H1 (cell line): ENCODE data around the gene SLC25A17. TPM values are rescaled to one million over a fixed set of nuclear protein-coding genes. Genes with fewer than 3 reads are reported as not detected.

ENCODE experiments used
- CTCF ChIA-PET: fragments of 300-600 bp; sonication (Branson Sonifier 250); formaldehyde crosslinking; loops from one replicate; lab custom pipeline; 2021; ENCODE audit not compliant: partially characterized antibody; lab: Charles Lee
- POLR2A ChIA-PET: fragments of 300-600 bp; sonication (Branson Sonifier 250); formaldehyde crosslinking; loops from one replicate; lab custom pipeline; 2021; ENCODE audit warnings: inconsistent platforms; ENCODE audit not compliant: partially characterized antibody; lab: Charles Lee
- DNase-seq, 2 experiments: peaks; one replicate each; pipeline versions ENCODE4 v3.0.0 to v3.0.0-alpha.2; 2010 to 2022; ENCODE audit warnings: low spot score in 2 of 2, low read depth in 1 of 2, mixed read lengths in 1 of 2
- FAIRE-seq: peaks from 2 replicates; lab custom pipeline; 2011; peaks lifted over from hg19 to GRCh38; lab: Jason Lieb, UNC
- H2AFZ ChIP-seq: 2 replicates; pipeline ENCODE4 v1.8.1; 2012; ENCODE audit warnings: low read length, inconsistent platforms
- H2AK5ac ChIP-seq: 2 replicates; pipeline ENCODE4 v1.6.1; 2013; ENCODE audit warnings: low read depth, low read length
- H2BK120ac ChIP-seq: replicated peaks from 2 replicates; pipeline ENCODE3; 2013; ENCODE audit warnings: low read depth, low read length, inconsistent platforms
- H2BK12ac ChIP-seq: 2 replicates; pipeline ENCODE4 v1.6.1; 2013; ENCODE audit warnings: low read depth, low read length
- H2BK15ac ChIP-seq: 2 replicates; pipeline ENCODE4 v1.6.1; 2013; ENCODE audit warnings: low read length
- H2BK20ac ChIP-seq: 2 replicates; pipeline ENCODE4 v1.6.1; 2013; ENCODE audit warnings: low read length
- H2BK5ac ChIP-seq: 2 replicates; pipeline ENCODE4 v1.6.1; 2013; ENCODE audit warnings: low read depth, low read length
- H3K14ac ChIP-seq: 2 replicates; pipeline ENCODE4 v1.6.1; 2013; ENCODE audit warnings: inconsistent platforms; ENCODE audit not compliant: insufficient read length
- H3K18ac ChIP-seq: 2 replicates; pipeline ENCODE4 v1.6.1; 2013; ENCODE audit warnings: low read length; ENCODE audit errors: extremely low read depth
- H3K23ac ChIP-seq: 2 replicates; pipeline ENCODE4 v1.6.1; 2013; ENCODE audit warnings: inconsistent platforms; ENCODE audit not compliant: insufficient read length
- H3K23me2 ChIP-seq: 2 replicates; pipeline ENCODE4 v1.6.1; 2013; ENCODE audit warnings: low read depth, low read length
- H3K27ac ChIP-seq: 2 replicates; pipeline ENCODE4 v1.6.1; 2011; ENCODE audit warnings: low read depth, low read length, inconsistent platforms
- H3K27me3 ChIP-seq, 4 experiments: replicated peaks in 1 of 4; 1 replicate in 1 of 4; 2 replicates in 3 of 4; pipeline versions ENCODE4 v1.6.1 to v1.8.1; 2011 to 2013; ENCODE audit warnings: low read length in 3 of 4, mild to moderate bottlenecking in 3 of 4, inconsistent platforms in 2 of 4, mixed read lengths in 2 of 4, moderate library complexity in 1 of 4; ENCODE audit not compliant: control insufficient read depth in 3 of 4, insufficient read depth in 3 of 4; ENCODE audit errors: extremely low read depth in 1 of 4
- H3K36me3 ChIP-seq, 4 experiments: 2 replicates each; pipeline versions ENCODE4 v1.6.1 to v1.8.1; 2011 to 2013; ENCODE audit warnings: mild to moderate bottlenecking in 4 of 4, low read length in 3 of 4, moderate library complexity in 2 of 4, control low read depth in 1 of 4, inconsistent platforms in 1 of 4; ENCODE audit not compliant: insufficient read depth in 4 of 4, control insufficient read depth in 2 of 4
- H3K4ac ChIP-seq: replicated peaks from 2 replicates; pipeline ENCODE3; 2013; ENCODE audit warnings: low read length, low read depth, mixed read lengths, inconsistent platforms; ENCODE audit not compliant: insufficient read length
- H3K4me1 ChIP-seq, 4 experiments: replicated peaks in 1 of 4; 1 replicate in 1 of 4; 2 replicates in 3 of 4; pipeline versions ENCODE4 v1.6.1 to v1.8.1; 2011 to 2013; ENCODE audit warnings: low read length in 3 of 4, inconsistent platforms in 2 of 4, mixed read lengths in 1 of 4; ENCODE audit not compliant: insufficient read depth in 4 of 4, control insufficient read depth in 3 of 4
- H3K4me2 ChIP-seq, 2 experiments: 2 replicates each; pipeline versions ENCODE4 v1.6.1 to v1.8.1; 2011 to 2013; ENCODE audit warnings: low read depth in 2 of 2, low read length in 2 of 2, control low read depth in 1 of 2, inconsistent platforms in 1 of 2, mild to moderate bottlenecking in 1 of 2; ENCODE audit not compliant: insufficient read depth in 1 of 2
- H3K4me3 ChIP-seq, 4 experiments: fragments of 200-600, 300-600 bp in 1 of 4; sonication (generic), shearing (Covaris generic), sonication (Bioruptor Twin) in 1 of 4; 2 replicates each; pipeline versions ENCODE4 v1.5.1 to v1.8.1; 2011 to 2016; ENCODE audit warnings: low read length in 4 of 4, low read depth in 3 of 4, control low read depth in 2 of 4, inconsistent platforms in 2 of 4, mild to moderate bottlenecking in 2 of 4, mixed read lengths in 1 of 4, moderate library complexity in 1 of 4; ENCODE audit not compliant: insufficient read depth in 2 of 4; ENCODE audit errors: extremely low read depth in 1 of 4
- H3K56ac ChIP-seq: replicated peaks from 2 replicates; pipeline ENCODE3; 2013; ENCODE audit warnings: low read depth, mild to moderate bottlenecking, mixed read lengths, low read length, inconsistent platforms; ENCODE audit not compliant: insufficient read length
- H3K79me1 ChIP-seq: 2 replicates; pipeline ENCODE4 v1.6.1; 2013; ENCODE audit warnings: low read depth, low read length, control low read depth
- H3K79me2 ChIP-seq, 2 experiments: 2 replicates each; pipeline versions ENCODE4 v1.6.1 to v1.8.1; 2012 to 2013; ENCODE audit warnings: low read length in 2 of 2, mild to moderate bottlenecking in 2 of 2, inconsistent platforms in 1 of 2; ENCODE audit not compliant: insufficient read depth in 2 of 2, control insufficient read depth in 1 of 2
- H3K9ac ChIP-seq, 4 experiments: replicated peaks in 1 of 4; 1 replicate in 1 of 4; 2 replicates in 3 of 4; pipeline versions ENCODE4 v1.6.1 to v1.8.1; 2011 to 2013; ENCODE audit warnings: low read depth in 3 of 4, low read length in 3 of 4, control low read depth in 2 of 4, mild to moderate bottlenecking in 2 of 4, moderate library complexity in 2 of 4, inconsistent platforms in 1 of 4; ENCODE audit errors: extremely low read depth in 1 of 4
- H3K9me3 ChIP-seq, 2 experiments: 2 replicates each; pipeline versions ENCODE4 v1.6.1 to v1.8.1; 2012 to 2013; ENCODE audit warnings: mild to moderate bottlenecking in 2 of 2, moderate library complexity in 2 of 2, control low read depth in 1 of 2, inconsistent platforms in 1 of 2, low read depth in 1 of 2, low read length in 1 of 2, mixed read lengths in 1 of 2; ENCODE audit not compliant: insufficient read depth in 2 of 2
- H4K20me1 ChIP-seq, 2 experiments: replicated peaks in 1 of 2; 2 replicates each; pipeline versions ENCODE3 to v1.8.1; 2011 to 2013; ENCODE audit warnings: inconsistent platforms in 2 of 2, low read length in 2 of 2, mild to moderate bottlenecking in 1 of 2; ENCODE audit not compliant: insufficient read depth in 2 of 2, control insufficient read depth in 1 of 2
- H4K5ac ChIP-seq: 2 replicates; pipeline ENCODE4 v1.6.1; 2013; ENCODE audit warnings: low read length, low read depth, mixed read lengths, inconsistent platforms; ENCODE audit not compliant: insufficient read length
- H4K8ac ChIP-seq: 2 replicates; pipeline ENCODE4 v1.8.0; 2013; ENCODE audit warnings: mild to moderate bottlenecking, moderate library complexity, low read length, inconsistent platforms; ENCODE audit not compliant: insufficient read depth; ENCODE audit errors: extremely low read depth
- H4K91ac ChIP-seq: replicated peaks from 2 replicates; pipeline ENCODE3; 2013; ENCODE audit warnings: low read length, mixed read lengths, inconsistent platforms; ENCODE audit not compliant: insufficient read length
- CBX5 ChIP-seq: fragments of 300-800, 300-1000 bp; sonication (generic); IDR thresholded peaks from 2 replicates; pipeline ENCODE4 v1.7.1; 2016; ENCODE audit warnings: antibody characterized with exemption, low read length, low read depth
- CHD2 ChIP-seq: IDR thresholded peaks from 2 replicates; pipeline ENCODE4 v1.6.1; 2012; ENCODE audit warnings: low read length, improper control_type of control experiment
- EZH2 ChIP-seq: fragments of 200-600 bp; sonication (generic); IDR thresholded peaks from 2 replicates; pipeline ENCODE4 v1.7.1; 2012; ENCODE audit warnings: low read depth, mild to moderate bottlenecking, moderate library complexity, low read length, inconsistent platforms; ENCODE audit not compliant: severe bottlenecking
- FOSL1 ChIP-seq: IDR thresholded peaks from 2 replicates; pipeline ENCODE4 v1.6.1; 2011; ENCODE audit warnings: mild to moderate bottlenecking, low read depth, low read length, moderate library complexity; ENCODE audit not compliant: insufficient read depth
- GABPA ChIP-seq: IDR thresholded peaks from 2 replicates; pipeline ENCODE4 v1.6.1; 2011; ENCODE audit warnings: mild to moderate bottlenecking, low read length, moderate library complexity, borderline replicate concordance; ENCODE audit not compliant: insufficient read depth
- JUND ChIP-seq: IDR thresholded peaks from 2 replicates; pipeline ENCODE4 v1.6.1; 2011; ENCODE audit warnings: mild to moderate bottlenecking, improper control_type of control experiment, low read length
- KDM4A ChIP-seq: IDR thresholded peaks from one replicate; pipeline ENCODE4 v1.7.1; 2012; ENCODE audit warnings: low read depth, mild to moderate bottlenecking, moderate library complexity, low read length, inconsistent platforms; ENCODE audit not compliant: severe bottlenecking
- NRF1 ChIP-seq: IDR thresholded peaks from 2 replicates; pipeline ENCODE4 v1.6.1; 2011; ENCODE audit warnings: mild to moderate bottlenecking, low read depth, low read length, improper control_type of control experiment
- POU5F1 ChIP-seq: IDR thresholded peaks from 2 replicates; pipeline ENCODE4 v1.6.1; 2011; ENCODE audit warnings: low read depth, mild to moderate bottlenecking, low read length, moderate library complexity
- RXRA ChIP-seq: IDR thresholded peaks from 2 replicates; pipeline ENCODE4 v1.6.1; 2011; ENCODE audit warnings: low read depth, mild to moderate bottlenecking, low read length, moderate library complexity; ENCODE audit not compliant: insufficient read depth
- YY1 ChIP-seq: IDR thresholded peaks from 2 replicates; pipeline ENCODE4 v1.6.1; 2011; ENCODE audit warnings: low read depth, mild to moderate bottlenecking, low read length
- WGBS, 2 experiments: shearing (Covaris generic) in 1 of 2; methylation state at CpG; one replicate each; pipeline versions ENCODE4 v1.1.6 to v1.1.7; 2013 to 2015; ENCODE audit warnings: low lambda C conversion rate in 2 of 2, mixed read lengths in 2 of 2, inconsistent platforms in 1 of 2, low coverage in 1 of 2, missing lambda C conversion rate in 1 of 2; ENCODE audit not compliant: insufficient replicate concordance in 2 of 2, insufficient coverage in 1 of 2, insufficient read length in 1 of 2; ENCODE audit errors: extremely low coverage in 1 of 2, missing lambda C conversion rate in 1 of 2; 5-methylcytosine and 5-hydroxymethylcytosine counted together
- polyA plus RNA-seq, 7 experiments: library from polyadenylated mRNA; depleted of rRNA in 3 of 7; stranded (reverse) in 5 of 7; unstranded in 2 of 7; fragments of >200 nt in 5 of 7; fragments of 200-250 nt in 2 of 7; gene quantifications; 1 replicate in 5 of 7; 2 replicates in 1 of 7; 4 replicates in 1 of 7; pipeline versions ENCODE4 v1.2.1 to v1.2.3, GENCODE V29; 2011 to 2013; ENCODE audit warnings: missing spikeins in 2 of 7, mixed read lengths in 2 of 7
- total RNA-seq: library from RNA; stranded (reverse); fragmentation: NEBNext Ultra II Directional; extraction: Animal tissue kit (Norgen Biotek cat#: 25700); gene quantifications from 2 replicates; pipeline ENCODE4 v1.2.1, GENCODE V29; 2021

Gene SLC25A17
- total and polyA plus RNA-seq, 2 of the 8 experiments (the other 6 are each of a cell fraction or from before 2014, with no cell fraction given) = 17.9 to 40.4 TPM

DNA sequence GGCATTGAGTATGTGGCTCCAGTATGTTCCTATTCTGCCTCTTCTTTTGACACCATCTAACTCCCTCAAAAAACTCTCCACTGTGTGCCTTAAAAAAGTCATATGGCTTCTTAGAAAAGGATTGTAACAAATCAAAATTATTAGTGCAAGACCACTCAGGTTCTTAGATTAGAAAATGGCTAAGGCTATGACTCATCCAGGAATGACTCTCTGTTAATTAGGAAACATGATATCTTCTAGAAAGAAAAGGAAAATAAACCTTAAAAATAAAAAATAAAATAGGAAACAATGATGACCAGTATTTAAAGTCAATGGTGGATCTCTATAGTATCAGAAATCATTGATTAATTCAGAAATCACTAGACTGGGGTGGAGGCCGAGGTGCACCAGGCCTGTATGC is 21.7 kb downstream of the SLC25A17 start:
- H2BK15ac ChIP-seq = no peak overlapping the region
- no peak overlapping the region for H2AFZ ChIP-seq
- H2BK5ac ChIP-seq = no peak overlapping the region
- no peak for DNase-seq
- TF ChIP-seq NRF1 = no peak
- TF ChIP-seq FOSL1 = no peak
- no peak for TF ChIP-seq RXRA
- TF ChIP-seq YY1 = no peak
- TF ChIP-seq GABPA = no peak
- no peak for TF ChIP-seq POU5F1
- no peak for TF ChIP-seq EZH2
- no peak for TF ChIP-seq CBX5
- no peak for TF ChIP-seq JUND
- TF ChIP-seq CHD2 = no peak
- no peak for TF ChIP-seq KDM4A
- no peak overlapping the region for H2AK5ac ChIP-seq
- no peak overlapping the region for H3K18ac ChIP-seq
- H2BK20ac ChIP-seq = no peak overlapping the region
- H3K4me1 ChIP-seq = no peaks in the 10 kb centered on the region
- CTCF ChIA-PET = no interaction called here
- no peak overlapping the region for H3K4me2 ChIP-seq
- H3K4ac ChIP-seq = no peak overlapping the region
- no peak overlapping the region for H3K14ac ChIP-seq
- peak overlapping the region in 1 of 4 experiments; percentile 15; a peak in 1 of 7 replicates for H3K9ac ChIP-seq
- H2BK12ac ChIP-seq = no peak overlapping the region
- POLR2A ChIA-PET = no interaction called here
- no peak overlapping the region for H3K4me3 ChIP-seq
- H4K20me1 ChIP-seq = no peaks in the 10 kb centered on the region
- H4K8ac ChIP-seq = no peak overlapping the region
- H3K27ac ChIP-seq = no peak overlapping the region
- no peak for FAIRE-seq
- no peaks in the 10 kb centered on the region for H3K27me3 ChIP-seq
- H3K23me2 ChIP-seq = no peaks in the 10 kb centered on the region
- WGBS, 2 experiments = 100% methylated on average over 1 of the region's 1 CpG; no CpG with 5 or more reads in 1 of the 2 experiments
- H3K79me2 ChIP-seq = no peaks in the 10 kb centered on the region
- no peaks in the 10 kb centered on the region for H3K9me3 ChIP-seq
- no peak overlapping the region for H4K91ac ChIP-seq
- H4K5ac ChIP-seq = no peak overlapping the region
- no peak overlapping the region for H3K56ac ChIP-seq
- H2BK120ac ChIP-seq = no peak overlapping the region
- peaks cover 0 to 12% (median 3%) of the 10 kb centered on the region in 4 experiments; a peak in 3 of 8 replicates for H3K36me3 ChIP-seq
- H3K79me1 ChIP-seq = no peaks in the 10 kb centered on the region; the same call in 1 of the 2 replicates
- H3K23ac ChIP-seq = no peak overlapping the region
